SK-N-SH (cell line): ENCODE results near the gene TBCCD1. TPM values are rescaled to one million over a fixed set of nuclear protein-coding genes. Genes with fewer than 3 reads are reported as not detected.

Source experiments
- CTCF ChIA-PET: fragments of 300-600, 350-600 bp; formaldehyde crosslinking; extraction: SDS; loops from one replicate; lab custom pipeline; 2021; lab: Yijun Ruan, JAX
- POLR2A ChIA-PET: fragments of 350-600 bp; sonication (Branson Sonifier 250); formaldehyde crosslinking; extraction: SDS; loops from one replicate; lab custom pipeline; 2020; ENCODE audit warnings: antibody characterized with exemption, inconsistent platforms; lab: Yijun Ruan, JAX
- DNase-seq: peaks from one replicate; pipeline ENCODE4 v3.0.0; 2012
- H2AFZ ChIP-seq: fragments of 200-600 bp; sonication (generic); 2 replicates; pipeline ENCODE4 v1.8.1; 2016; ENCODE audit warnings: antibody characterized with exemption, mild to moderate bottlenecking, low read depth
- H3F3A ChIP-seq: fragments of 200-600 bp; sonication (generic); replicated peaks from 2 replicates; pipeline ENCODE3; 2016; ENCODE audit warnings: antibody characterized with exemption, mild to moderate bottlenecking; ENCODE audit not compliant: insufficient read depth
- H3K27ac ChIP-seq, 2 experiments: fragments of 200-500 bp in 1 of 2; fragments of 200-600 bp in 1 of 2; sonication (Bioruptor generic) in 1 of 2; sonication (generic), shearing (Covaris generic) in 1 of 2; 2 replicates each; pipeline versions ENCODE4 v1.5.1 to v1.6.1; 2014 to 2016; ENCODE audit warnings: low read depth in 2 of 2, inconsistent platforms in 1 of 2, low read length in 1 of 2, mild to moderate bottlenecking in 1 of 2, mixed read lengths in 1 of 2
- H3K27me3 ChIP-seq: fragments of 200-600 bp; sonication (generic), shearing (Covaris generic); 2 replicates; pipeline ENCODE4 v1.6.1; 2016; ENCODE audit warnings: mixed run types; ENCODE audit not compliant: insufficient read depth
- H3K36me3 ChIP-seq, 2 experiments: fragments of 200-500 bp in 1 of 2; fragments of 200-600 bp in 1 of 2; sonication (Bioruptor generic) in 1 of 2; sonication (generic) in 1 of 2; replicated peaks in 1 of 2; 2 replicates each; pipeline versions ENCODE3 to v1.5.1; 2014 to 2016; ENCODE audit warnings: low read length in 1 of 2, mild to moderate bottlenecking in 1 of 2; ENCODE audit not compliant: insufficient read depth in 2 of 2, control insufficient read depth in 1 of 2
- H3K4me1 ChIP-seq, 2 experiments: fragments of 200-500 bp in 1 of 2; fragments of 200-600 bp in 1 of 2; sonication (Bioruptor generic) in 1 of 2; sonication (generic), shearing (Covaris generic) in 1 of 2; 2 replicates each; pipeline versions ENCODE4 v1.5.1 to v1.6.1; 2014 to 2016; ENCODE audit warnings: low read depth in 1 of 2, low read length in 1 of 2, mixed run types in 1 of 2; ENCODE audit not compliant: insufficient read depth in 2 of 2, control insufficient read depth in 1 of 2
- H3K4me2 ChIP-seq: fragments of 200-600 bp; sonication (generic), shearing (Covaris generic); 2 replicates; pipeline ENCODE4 v1.6.1; 2017; ENCODE audit warnings: mixed run types
- H3K4me3 ChIP-seq, 2 experiments: fragments of 200-500 bp in 1 of 2; fragments of 200-600 bp in 1 of 2; sonication (Bioruptor generic) in 1 of 2; sonication (generic), shearing (Covaris generic) in 1 of 2; 2 replicates each; pipeline versions ENCODE4 v1.5.1 to v1.8.1; 2014 to 2016; ENCODE audit warnings: low read depth in 2 of 2, inconsistent platforms in 1 of 2, low read length in 1 of 2, mild to moderate bottlenecking in 1 of 2, mixed read lengths in 1 of 2, moderate library complexity in 1 of 2
- H3K79me2 ChIP-seq: fragments of 200-600 bp; sonication (generic); 2 replicates; pipeline ENCODE4 v1.8.1; 2017; ENCODE audit warnings: mild to moderate bottlenecking; ENCODE audit not compliant: insufficient read depth
- H3K9ac ChIP-seq: fragments of 200-600 bp; sonication (generic); 2 replicates; pipeline ENCODE4 v1.6.1; 2017; ENCODE audit warnings: mixed run types
- H3K9me2 ChIP-seq: fragments of 200-600 bp; sonication (generic); 2 replicates; pipeline ENCODE4 v1.6.1; 2017; ENCODE audit warnings: mixed run types
- H3K9me3 ChIP-seq: fragments of 200-600 bp; sonication (generic); 2 replicates; pipeline ENCODE4 v1.6.1; 2017; ENCODE audit warnings: mixed run types, mild to moderate bottlenecking, moderate library complexity
- H4K20me1 ChIP-seq: fragments of 200-600 bp; sonication (generic); 2 replicates; pipeline ENCODE4 v1.6.1; 2017; ENCODE audit warnings: mild to moderate bottlenecking, mixed run types; ENCODE audit not compliant: insufficient read depth
- CHD2 ChIP-seq: fragments of 150-350 bp; IDR thresholded peaks from 2 replicates; pipeline ENCODE4 v1.6.1; 2018; ENCODE audit warnings: low read length; ENCODE audit not compliant: partially characterized antibody
- EP300 ChIP-seq, 2 experiments: IDR thresholded peaks; 2 replicates each; pipeline versions ENCODE4 v1.4.0 to v1.6.1; 2012; ENCODE audit warnings: borderline replicate concordance in 1 of 2, low read depth in 1 of 2, low read length in 1 of 2
- FOSL2 ChIP-seq: IDR thresholded peaks from 2 replicates; pipeline ENCODE4 v1.4.0; 2012; ENCODE audit warnings: low read depth, mild to moderate bottlenecking, moderate library complexity, borderline replicate concordance
- FOXJ3 ChIP-seq: sonication (generic); formaldehyde crosslinking; IDR thresholded peaks from 2 replicates; pipeline ENCODE4 v1.5.1; 2020; ENCODE audit warnings: mild to moderate bottlenecking, missing genetic modification reagents
- GABPA ChIP-seq: IDR thresholded peaks from 2 replicates; pipeline ENCODE4 v1.4.0; 2012; ENCODE audit warnings: low read depth, mild to moderate bottlenecking
- GATA2 ChIP-seq: sonication (generic); formaldehyde crosslinking; IDR thresholded peaks from 2 replicates; pipeline ENCODE4 v1.5.0; 2020; ENCODE audit warnings: mild to moderate bottlenecking, missing genetic modification reagents
- JUND ChIP-seq: IDR thresholded peaks from 2 replicates; pipeline ENCODE4 v1.4.0; 2012
- MAX ChIP-seq: IDR thresholded peaks from 2 replicates; pipeline ENCODE4 v1.4.0; 2012; ENCODE audit warnings: low read depth
- MEF2A ChIP-seq: IDR thresholded peaks from 2 replicates; pipeline ENCODE4 v1.4.0; 2012; ENCODE audit warnings: low read depth, borderline replicate concordance
- NFIC ChIP-seq: IDR thresholded peaks from 2 replicates; pipeline ENCODE4 v1.4.0; 2012; ENCODE audit warnings: borderline replicate concordance
- PBX3 ChIP-seq: IDR thresholded peaks from 2 replicates; pipeline ENCODE4; 2012
- POLR2AphosphoS5 ChIP-seq: IDR thresholded peaks from 2 replicates; pipeline ENCODE4 v1.6.1; 2012; ENCODE audit warnings: low read depth, low read length
- RAD21 ChIP-seq: IDR thresholded peaks from 2 replicates; pipeline ENCODE4 v1.6.1; 2012; ENCODE audit warnings: mild to moderate bottlenecking, low read length
- RCOR1 ChIP-seq: fragments of 150-350 bp; IDR thresholded peaks from 2 replicates; pipeline ENCODE4 v1.6.1; 2017; ENCODE audit warnings: antibody characterized with exemption, low read length
- SIN3A ChIP-seq: IDR thresholded peaks from 2 replicates; pipeline ENCODE4 v1.6.1; 2012; ENCODE audit warnings: low read depth, mild to moderate bottlenecking, low read length, moderate library complexity, borderline replicate concordance
- SMC3 ChIP-seq: IDR thresholded peaks from 2 replicates; pipeline ENCODE4 v1.6.1; 2012; ENCODE audit warnings: low read depth, low read length, improper control_type of control experiment
- TEAD4 ChIP-seq: IDR thresholded peaks from 2 replicates; pipeline ENCODE4 v1.4.0; 2012; ENCODE audit warnings: mild to moderate bottlenecking, borderline replicate concordance; ENCODE audit not compliant: insufficient read depth
- USF1 ChIP-seq: IDR thresholded peaks from 2 replicates; pipeline ENCODE4 v1.4.0; 2012; ENCODE audit warnings: low read depth, borderline replicate concordance
- YY1 ChIP-seq: IDR thresholded peaks from 2 replicates; pipeline ENCODE4 v1.4.0; 2012; ENCODE audit warnings: low read depth, mild to moderate bottlenecking
- ZBTB33 ChIP-seq: IDR thresholded peaks from 2 replicates; pipeline ENCODE4 v1.4.0; 2012; ENCODE audit warnings: low read depth, borderline replicate concordance
- WGBS: methylation state at CpG from one replicate; pipeline ENCODE4 v1.1.6; 2017; ENCODE audit warnings: low lambda C conversion rate; 5-methylcytosine and 5-hydroxymethylcytosine counted together
- polyA plus RNA-seq, 3 experiments: library from polyadenylated mRNA; depleted of rRNA; stranded (reverse); fragments of >200 nt; gene quantifications; 2 replicates each; pipeline ENCODE4 v1.2.3, GENCODE V29; 2012

The TBCCD1 gene
- polyA plus RNA-seq, 1 of the 3 experiments (the other 2 are of a cell fraction) = 6.5 TPM

- TF ChIP-seq SIN3A (no peak), GABPA (no peak), YY1 (no peak), EP300 (IDR thresholded peaks at IDR 0.05; ENCODE audit: borderline replicate concordance in 1 of 2, low read depth in 1 of 2, low read length in 1 of 2) (no peak), ZBTB33 (no peak), SMC3 (peak; percentile 77), GATA2 (CRISPR knock-in tag) (0 out of 2 replicates have a peak, but pooled peaks have one; percentile 21), PBX3 (no peak), JUND (0 out of 2 replicates have a peak, but pooled peaks have one; percentile 4), MEF2A (no peak), FOSL2 (peak; percentile 34; the same call in 1 of the 2 replicates), POLR2AphosphoS5 (no peak), RAD21 (peak; percentile 94), TEAD4 (no peak), RCOR1 (no peak), CHD2 (no peak), NFIC (no peak), MAX (no peak)
Observed at GRCh38 chr3:186540221-186540834, 26.8 kb downstream of the TBCCD1 start (continued).

- H3K79me2 ChIP-seq = no peaks in the 10 kb centered on the region
- H3K4me3 ChIP-seq = no peak overlapping the region
- POLR2A ChIA-PET = no interaction called here
- H3K36me3 ChIP-seq = peaks cover 1 to 8% of the 10 kb centered on the region in 2 experiments
- H3F3A ChIP-seq = peaks cover 21% of the 10 kb centered on the region
- no peaks in the 10 kb centered on the region for H4K20me1 ChIP-seq
- no peak overlapping the region for H3K9ac ChIP-seq
- no peaks in the 10 kb centered on the region for H3K27me3 ChIP-seq
- no peaks in the 10 kb centered on the region for H3K9me2 ChIP-seq
- WGBS = 91% methylated on average over 3 of the region's 3 CpGs
- no peak overlapping the region for H3K4me2 ChIP-seq
- no peaks in the 10 kb centered on the region for H3K9me3 ChIP-seq
- CTCF ChIA-PET = interaction anchor here (0.6 to 14.3 kb wide), 17 partner anchors 10 to 562 kb away, joined by 3 to 242 read pairs (median 12); partner anchors contain the start of gene ETV5
- H3K4me1 ChIP-seq = peaks cover 12 to 20% of the 10 kb centered on the region in 2 experiments
- DNase-seq = no peak
- H3K27ac ChIP-seq = no peak overlapping the region
- no peak overlapping the region for H2AFZ ChIP-seq
- TF ChIP-seq FOXJ3 (CRISPR knock-in tag) (no peak), USF1 (no peak), GATA2 (CRISPR knock-in tag) (no peak)
- TF ChIP-seq, all 33 proteins: peak for 0
Observed at GRCh38 chr3:186538779-186539178, 28.4 kb downstream of the TBCCD1 start.
